Activated naive CD8-positive, alpha-beta T cell treated with anti-CD3 and anti-CD28 coated beads, Interleukin-2, amount 10 ng/mL, durations not matched to agents 7 days and 5 days (primary cell): Measurements from ENCODE around the gene POLR1A. TPM values are rescaled to one million over a fixed set of nuclear protein-coding genes. Genes with fewer than 3 reads are reported as not detected.

Experiments used
- total RNA-seq, 2 experiments: library from RNA; stranded (reverse); gene quantifications; one replicate each; pipeline ENCODE4 v1.2.3, GENCODE V29; 2021

POLR1A gene
- total RNA-seq, 2 experiments from 2014 or later = 27.3 to 29.5 TPM

Other genes starting within 250 kb of the POLR1A start
- gene ST3GAL5, start 216.9 kb downstream of the POLR1A start, total RNA-seq = 10 to 100 TPM; 59.9 to 62.8 TPM
- gene PTCD3, start 349 bp upstream of the POLR1A start, total RNA-seq = 100 to 1,000 TPM; 157 TPM
- 100 to 1,000 TPM; 121 to 122 TPM for gene IMMT, start 89.6 kb upstream of the POLR1A start, total RNA-seq
- gene MRPL35, start 93.6 kb upstream of the POLR1A start, total RNA-seq = 10 to 100 TPM; 38.5 to 39.7 TPM
- under 1 TPM in 1 of 2 experiments, not detected in 1; 0.11 TPM for gene REEP1, start 231.7 kb upstream of the POLR1A start, total RNA-seq